GM12878 (cell line): Measurements from ENCODE around the gene DNTT. TPM values are rescaled to one million over a fixed set of nuclear protein-coding genes. Genes with fewer than 3 reads are reported as not detected.

Experiments
- ATF7 ChIP-seq: fragments of 450-650 bp; IDR thresholded peaks from 2 replicates; pipeline ENCODE4 v1.6.1; 2016; ENCODE audit warnings: low read depth, mild to moderate bottlenecking
- BCL11A ChIP-seq: IDR thresholded peaks from 2 replicates; pipeline ENCODE4 v1.6.1; 2011; ENCODE audit warnings: low read depth, low read length
- CHD2 ChIP-seq: IDR thresholded peaks from 2 replicates; pipeline ENCODE4 v1.6.1; 2011; ENCODE audit warnings: low read depth, low read length, improper control_type of control experiment, borderline replicate concordance
- IKZF1 ChIP-seq: fragments of 450-650 bp; conservative IDR thresholded peaks from 2 replicates; pipeline ENCODE4 v1.6.1; 2017; ENCODE audit warnings: antibody characterized with exemption, mild to moderate bottlenecking
- JUND ChIP-seq: IDR thresholded peaks from 2 replicates; pipeline ENCODE4 v1.6.1; 2012; ENCODE audit warnings: low read depth, mild to moderate bottlenecking, low read length, improper control_type of control experiment, moderate library complexity
- KDM1A ChIP-seq: fragments of 200-600 bp; sonication (generic); IDR thresholded peaks from 2 replicates; pipeline ENCODE4 v1.6.1; 2016; ENCODE audit warnings: borderline replicate concordance
- MTA3 ChIP-seq: IDR thresholded peaks from 2 replicates; pipeline ENCODE4 v1.6.1; 2012; ENCODE audit warnings: low read length, inconsistent platforms, borderline replicate concordance
- MXI1 ChIP-seq: fragments of 150-350 bp; IDR thresholded peaks from 2 replicates; pipeline ENCODE4 v1.6.1; 2011; ENCODE audit warnings: low read depth, mild to moderate bottlenecking, inconsistent platforms, low read length, improper control_type of control experiment
- NBN ChIP-seq: fragments of 450-650 bp; IDR thresholded peaks from 2 replicates; pipeline ENCODE4 v1.6.1; 2016
- NFIC ChIP-seq: IDR thresholded peaks from 2 replicates; pipeline ENCODE4 v1.6.1; 2012; ENCODE audit warnings: low read depth, mild to moderate bottlenecking, inconsistent platforms, low read length, moderate library complexity
- NFYA ChIP-seq: IDR thresholded peaks from 2 replicates; pipeline ENCODE4 v1.6.1; 2011; ENCODE audit warnings: low read depth, mild to moderate bottlenecking, low read length, improper control_type of control experiment, borderline replicate concordance
- NFYB ChIP-seq: IDR thresholded peaks from 2 replicates; pipeline ENCODE4 v1.6.1; 2011; ENCODE audit warnings: low read depth, mild to moderate bottlenecking, low read length, improper control_type of control experiment, moderate library complexity; ENCODE audit not compliant: insufficient read depth
- RUNX3 ChIP-seq: IDR thresholded peaks from 2 replicates; pipeline ENCODE4 v1.6.1; 2012; ENCODE audit warnings: low read length, inconsistent platforms
- SMAD1 ChIP-seq: fragments of 450-650 bp; IDR thresholded peaks from 2 replicates; pipeline ENCODE4 v1.6.1; 2018; ENCODE audit warnings: mild to moderate bottlenecking, low read depth; ENCODE audit not compliant: partially characterized antibody
- TAF1 ChIP-seq: IDR thresholded peaks from 2 replicates; pipeline ENCODE4 v1.6.1; 2011; ENCODE audit warnings: mild to moderate bottlenecking, low read depth, low read length, borderline replicate concordance
- polyA plus RNA-seq, 11 experiments: library from polyadenylated mRNA; depleted of rRNA in 4 of 11; unstranded in 6 of 11; stranded (reverse) in 5 of 11; fragments of >200 nt; fragmentation: Nextera tagmentation in 4 of 11; fragmentation: Illumina TruSeq in 1 of 11; extraction: Ambion mirVana in 4 of 11; extraction: Trizol in 1 of 11; gene quantifications; 1 replicate in 1 of 11; 2 replicates in 10 of 11; pipeline versions ENCODE4 v1.2.1 to v1.2.3, GENCODE V29; 2011 to 2016; ENCODE audit warnings: inconsistent platforms in 2 of 11, missing spikeins in 2 of 11, low read depth in 1 of 11
- total RNA-seq, 4 experiments: library from RNA; depleted of rRNA in 3 of 4; stranded (reverse); fragments of >200 nt in 3 of 4; fragmentation: Illumina TruSeq in 1 of 4; extraction: Trizol in 1 of 4; gene quantifications; 2 replicates each; pipeline versions ENCODE4 v1.2.1 to v1.2.3, GENCODE V29; 2013 to 2021
- TF ChIP-seq, protein P1 (sequence below): fragments of 450-650 bp; IDR thresholded peaks from 2 replicates; pipeline ENCODE4 v1.6.1; 2017; ENCODE audit warnings: antibody characterized with exemption, mild to moderate bottlenecking, moderate library complexity
- TF ChIP-seq, protein P2 (sequence below): IDR thresholded peaks from 2 replicates; pipeline ENCODE4 v1.6.1; 2011; ENCODE audit warnings: borderline replicate concordance, low read depth, mild to moderate bottlenecking, moderate library complexity, mixed read lengths, low read length; ENCODE audit not compliant: insufficient read depth; ENCODE audit errors: extremely low read length
- TF ChIP-seq, protein P3 (sequence below): IDR thresholded peaks from 2 replicates; pipeline ENCODE4 v1.6.1; 2012; ENCODE audit warnings: improper control_type of control experiment, low read depth, low read length; ENCODE audit not compliant: insufficient replicate concordance
- TF ChIP-seq, protein P4 (sequence below): IDR thresholded peaks from 2 replicates; pipeline ENCODE4 v1.6.1; 2011; ENCODE audit warnings: mild to moderate bottlenecking, low read depth, low read length, moderate library complexity; ENCODE audit not compliant: insufficient replicate concordance

Gene DNTT
- total and polyA plus RNA-seq, 10 of the 15 experiments (the other 5 are each of a cell fraction or from before 2014, with no cell fraction given) = 0.06 to 0.13 (median 0.09) TPM; not detected in 5

DNA sequence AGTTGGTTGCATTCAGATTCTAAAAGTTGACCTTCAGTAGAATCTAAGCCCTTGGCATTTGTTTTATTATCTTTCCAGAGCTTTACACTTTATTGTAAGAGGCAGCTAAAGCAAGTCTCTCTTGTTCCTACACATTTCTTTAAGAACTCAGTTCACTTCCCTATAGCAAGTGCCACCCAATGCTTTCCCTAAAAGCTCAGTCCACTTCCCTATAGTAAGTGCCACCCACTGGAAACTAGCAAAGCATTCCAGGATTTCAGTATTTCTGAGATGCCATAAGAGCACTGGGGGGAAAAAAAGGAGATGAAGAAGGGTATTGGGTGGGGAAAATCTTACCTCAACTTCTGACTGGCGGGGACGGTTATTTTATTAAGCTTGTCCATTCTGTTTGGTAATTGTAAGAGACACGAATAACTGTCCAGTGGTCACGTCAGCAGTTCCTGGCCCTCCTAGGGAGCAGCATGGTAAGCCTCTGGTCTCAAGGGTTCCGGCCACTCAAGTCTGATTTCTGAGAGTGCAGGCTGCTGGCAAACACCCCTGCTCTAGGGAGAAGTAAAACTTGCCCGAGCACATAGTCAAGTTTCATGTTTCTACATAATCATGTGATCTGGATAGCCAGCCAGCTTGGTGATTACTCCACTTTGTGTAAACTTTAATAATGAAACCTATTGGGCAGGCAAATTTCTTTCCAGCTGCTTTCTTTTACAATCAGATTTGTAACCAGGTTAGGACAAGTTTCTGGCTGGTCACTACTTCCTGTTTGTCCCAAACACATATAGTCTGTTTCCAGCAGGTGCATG lies 33.0 kb upstream of the DNTT start, which contains the start of gene BLNK (continued):
- TF ChIP-seq, protein P1, sequence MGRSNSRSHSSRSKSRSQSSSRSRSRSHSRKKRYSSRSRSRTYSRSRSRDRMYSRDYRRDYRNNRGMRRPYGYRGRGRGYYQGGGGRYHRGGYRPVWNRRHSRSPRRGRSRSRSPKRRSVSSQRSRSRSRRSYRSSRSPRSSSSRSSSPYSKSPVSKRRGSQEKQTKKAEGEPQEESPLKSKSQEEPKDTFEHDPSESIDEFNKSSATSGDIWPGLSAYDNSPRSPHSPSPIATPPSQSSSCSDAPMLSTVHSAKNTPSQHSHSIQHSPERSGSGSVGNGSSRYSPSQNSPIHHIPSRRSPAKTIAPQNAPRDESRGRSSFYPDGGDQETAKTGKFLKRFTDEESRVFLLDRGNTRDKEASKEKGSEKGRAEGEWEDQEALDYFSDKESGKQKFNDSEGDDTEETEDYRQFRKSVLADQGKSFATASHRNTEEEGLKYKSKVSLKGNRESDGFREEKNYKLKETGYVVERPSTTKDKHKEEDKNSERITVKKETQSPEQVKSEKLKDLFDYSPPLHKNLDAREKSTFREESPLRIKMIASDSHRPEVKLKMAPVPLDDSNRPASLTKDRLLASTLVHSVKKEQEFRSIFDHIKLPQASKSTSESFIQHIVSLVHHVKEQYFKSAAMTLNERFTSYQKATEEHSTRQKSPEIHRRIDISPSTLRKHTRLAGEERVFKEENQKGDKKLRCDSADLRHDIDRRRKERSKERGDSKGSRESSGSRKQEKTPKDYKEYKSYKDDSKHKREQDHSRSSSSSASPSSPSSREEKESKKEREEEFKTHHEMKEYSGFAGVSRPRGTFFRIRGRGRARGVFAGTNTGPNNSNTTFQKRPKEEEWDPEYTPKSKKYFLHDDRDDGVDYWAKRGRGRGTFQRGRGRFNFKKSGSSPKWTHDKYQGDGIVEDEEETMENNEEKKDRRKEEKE = no peak
- TF ChIP-seq JUND (0 out of 2 replicates have a peak, but pooled peaks have one; percentile 41), SMAD1 (peak; percentile 88), BCL11A (0 out of 2 replicates have a peak, but pooled peaks have one; percentile 19), NBN (peak; percentile 71), IKZF1 (peak; percentile 73; the same call in 1 of the 2 replicates), TAF1 (peak; percentile 94), NFIC (no peak; the same call in 1 of the 2 replicates), NFYA (no peak), CHD2 (no peak), RUNX3 (peak; percentile 43), NFYB (peak; percentile 64; the same call in 1 of the 2 replicates), ATF7 (peak; percentile 83), KDM1A (no peak), MXI1 (peak; percentile 96), MTA3 (peak; percentile 65; the same call in 1 of the 2 replicates)
- TF ChIP-seq, protein P2, sequence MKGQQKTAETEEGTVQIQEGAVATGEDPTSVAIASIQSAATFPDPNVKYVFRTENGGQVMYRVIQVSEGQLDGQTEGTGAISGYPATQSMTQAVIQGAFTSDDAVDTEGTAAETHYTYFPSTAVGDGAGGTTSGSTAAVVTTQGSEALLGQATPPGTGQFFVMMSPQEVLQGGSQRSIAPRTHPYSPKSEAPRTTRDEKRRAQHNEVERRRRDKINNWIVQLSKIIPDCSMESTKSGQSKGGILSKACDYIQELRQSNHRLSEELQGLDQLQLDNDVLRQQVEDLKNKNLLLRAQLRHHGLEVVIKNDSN = no peak
- TF ChIP-seq, protein P3, sequence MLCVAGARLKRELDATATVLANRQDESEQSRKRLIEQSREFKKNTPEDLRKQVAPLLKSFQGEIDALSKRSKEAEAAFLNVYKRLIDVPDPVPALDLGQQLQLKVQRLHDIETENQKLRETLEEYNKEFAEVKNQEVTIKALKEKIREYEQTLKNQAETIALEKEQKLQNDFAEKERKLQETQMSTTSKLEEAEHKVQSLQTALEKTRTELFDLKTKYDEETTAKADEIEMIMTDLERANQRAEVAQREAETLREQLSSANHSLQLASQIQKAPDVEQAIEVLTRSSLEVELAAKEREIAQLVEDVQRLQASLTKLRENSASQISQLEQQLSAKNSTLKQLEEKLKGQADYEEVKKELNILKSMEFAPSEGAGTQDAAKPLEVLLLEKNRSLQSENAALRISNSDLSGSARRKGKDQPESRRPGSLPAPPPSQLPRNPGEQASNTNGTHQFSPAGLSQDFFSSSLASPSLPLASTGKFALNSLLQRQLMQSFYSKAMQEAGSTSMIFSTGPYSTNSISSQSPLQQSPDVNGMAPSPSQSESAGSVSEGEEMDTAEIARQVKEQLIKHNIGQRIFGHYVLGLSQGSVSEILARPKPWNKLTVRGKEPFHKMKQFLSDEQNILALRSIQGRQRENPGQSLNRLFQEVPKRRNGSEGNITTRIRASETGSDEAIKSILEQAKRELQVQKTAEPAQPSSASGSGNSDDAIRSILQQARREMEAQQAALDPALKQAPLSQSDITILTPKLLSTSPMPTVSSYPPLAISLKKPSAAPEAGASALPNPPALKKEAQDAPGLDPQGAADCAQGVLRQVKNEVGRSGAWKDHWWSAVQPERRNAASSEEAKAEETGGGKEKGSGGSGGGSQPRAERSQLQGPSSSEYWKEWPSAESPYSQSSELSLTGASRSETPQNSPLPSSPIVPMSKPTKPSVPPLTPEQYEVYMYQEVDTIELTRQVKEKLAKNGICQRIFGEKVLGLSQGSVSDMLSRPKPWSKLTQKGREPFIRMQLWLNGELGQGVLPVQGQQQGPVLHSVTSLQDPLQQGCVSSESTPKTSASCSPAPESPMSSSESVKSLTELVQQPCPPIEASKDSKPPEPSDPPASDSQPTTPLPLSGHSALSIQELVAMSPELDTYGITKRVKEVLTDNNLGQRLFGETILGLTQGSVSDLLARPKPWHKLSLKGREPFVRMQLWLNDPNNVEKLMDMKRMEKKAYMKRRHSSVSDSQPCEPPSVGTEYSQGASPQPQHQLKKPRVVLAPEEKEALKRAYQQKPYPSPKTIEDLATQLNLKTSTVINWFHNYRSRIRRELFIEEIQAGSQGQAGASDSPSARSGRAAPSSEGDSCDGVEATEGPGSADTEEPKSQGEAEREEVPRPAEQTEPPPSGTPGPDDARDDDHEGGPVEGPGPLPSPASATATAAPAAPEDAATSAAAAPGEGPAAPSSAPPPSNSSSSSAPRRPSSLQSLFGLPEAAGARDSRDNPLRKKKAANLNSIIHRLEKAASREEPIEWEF = peak; percentile 18
- TF ChIP-seq, protein P4, sequence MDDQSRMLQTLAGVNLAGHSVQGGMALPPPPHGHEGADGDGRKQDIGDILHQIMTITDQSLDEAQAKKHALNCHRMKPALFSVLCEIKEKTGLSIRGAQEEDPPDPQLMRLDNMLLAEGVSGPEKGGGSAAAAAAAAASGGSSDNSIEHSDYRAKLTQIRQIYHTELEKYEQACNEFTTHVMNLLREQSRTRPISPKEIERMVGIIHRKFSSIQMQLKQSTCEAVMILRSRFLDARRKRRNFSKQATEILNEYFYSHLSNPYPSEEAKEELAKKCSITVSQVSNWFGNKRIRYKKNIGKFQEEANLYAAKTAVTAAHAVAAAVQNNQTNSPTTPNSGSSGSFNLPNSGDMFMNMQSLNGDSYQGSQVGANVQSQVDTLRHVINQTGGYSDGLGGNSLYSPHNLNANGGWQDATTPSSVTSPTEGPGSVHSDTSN = peak; percentile 15
